Measurements from ENCODE around the gene AP1G2. TPM values are rescaled to one million over a fixed set of nuclear protein-coding genes. Genes with fewer than 3 reads are reported as not detected.

AP1G2 gene
- total and polyA plus RNA-seq, 2 of the 13 experiments (the other 11 are each of a cell fraction or from before 2014, with no cell fraction given) = 96.9 to 611 TPM

- TF ChIP-seq ZBTB39 (CRISPR knock-in tag; IDR thresholded peaks at IDR 0.05) (no peak), GPN1 (CRISPR knock-in tag; IDR thresholded peaks at IDR 0.05; ENCODE audit: borderline replicate concordance) (no peak), ZNF770 (CRISPR knock-in tag; IDR thresholded peaks at IDR 0.05) (no peak), ARID3A (IDR thresholded peaks at IDR 0.05; ENCODE audit: low read depth, low read length) (no peak), TEAD2 (CRISPR knock-in tag; IDR thresholded peaks at IDR 0.05) (no peak), ZZZ3 (CRISPR knock-in tag; IDR thresholded peaks at IDR 0.05; ENCODE audit: borderline replicate concordance) (no peak), MEIS2 (CRISPR knock-in tag; IDR thresholded peaks at IDR 0.05) (0 out of 2 replicates have a peak, but pooled peaks have one; percentile 21), ZNF562 (CRISPR knock-in tag; IDR thresholded peaks at IDR 0.05; ENCODE audit: borderline replicate concordance) (no peak), U2AF2 (IDR thresholded peaks at IDR 0.05; ENCODE audit: low read depth, low read length) (no peak), RFXAP (CRISPR knock-in tag; IDR thresholded peaks at IDR 0.05; ENCODE audit: borderline replicate concordance) (0 out of 2 replicates have a peak, but pooled peaks have one; percentile 31), TFDP2 (CRISPR knock-in tag; IDR thresholded peaks at IDR 0.05) (no peak), SMC3 (IDR thresholded peaks at IDR 0.05; ENCODE audit: low read length) (peak; percentile 86), ZNF572 (CRISPR knock-in tag; IDR thresholded peaks at IDR 0.05) (peak; percentile 80; the same call in 1 of the 2 replicates), GFI1 (CRISPR knock-in tag; IDR thresholded peaks at IDR 0.05; ENCODE audit: borderline replicate concordance) (no peak), ZNF232 (CRISPR knock-in tag; IDR thresholded peaks at IDR 0.05; ENCODE audit: borderline replicate concordance) (no peak), HMGXB4 (CRISPR knock-in tag; IDR thresholded peaks at IDR 0.05; ENCODE audit: borderline replicate concordance in 1 of 2, low read depth in 1 of 2) (peak; percentile 69 to 75; a peak in 3 of 4 replicates), XRCC5 (optimal IDR thresholded peaks at IDR 0.05; ENCODE audit: low read length) (peak; percentile 99), DR1 (CRISPR knock-in tag; IDR thresholded peaks at IDR 0.05) (no peak), SOX13 (IDR thresholded peaks at IDR 0.05) (no peak), SOX13 (CRISPR knock-in tag; conservative IDR thresholded peaks at IDR 0.05 in 1 of 2, IDR thresholded peaks at IDR 0.05 in 1 of 2) (no peak)
Observed at GRCh38 chr14:23568600-23569331, 1.2 kb upstream of the AP1G2 start (continued).
